Measurements from ENCODE around the gene JARID2.

DNA sequence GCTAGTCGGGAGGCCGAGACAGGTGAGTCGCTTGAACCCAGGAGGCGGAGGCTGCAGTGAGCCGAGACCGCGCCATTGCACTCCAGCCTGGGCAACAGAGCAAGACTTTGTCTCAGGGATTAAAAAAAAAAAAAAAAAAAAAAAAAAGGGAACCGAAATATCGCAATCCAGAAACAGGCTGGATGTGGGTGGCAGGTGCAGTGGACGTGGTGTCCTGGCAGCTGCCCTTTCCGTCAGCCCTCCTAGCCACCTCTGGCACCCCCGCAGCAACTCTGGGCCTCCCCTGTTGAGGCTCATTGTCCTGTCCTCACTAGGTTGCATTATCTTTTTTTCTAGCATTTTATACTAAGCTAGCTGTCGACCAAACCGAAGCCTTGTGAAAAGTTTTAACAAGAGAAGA lies 303.5 kb downstream of the JARID2 start:
- TF ChIP-seq CTCF (IDR thresholded peaks at IDR 0.05) (no peak), EP300 (IDR thresholded peaks at IDR 0.05) (no peak), POLR2AphosphoS5 (IDR thresholded peaks at IDR 0.05) (no peak), POLR2A (IDR thresholded peaks at IDR 0.05) (no peak)

Data from suprapubic skin (tissue), 4 donors.